ENCODE data around the gene CFAP74.
A peak's percentile ranks its signal among the peaks of the same experiment; 100 is the strongest.

CFAP74 gene

GRCh38 chr1:1925437-1926345 lies 77.9 kb downstream of the CFAP74 start:
- DNase-seq, result no peak

DNA sequence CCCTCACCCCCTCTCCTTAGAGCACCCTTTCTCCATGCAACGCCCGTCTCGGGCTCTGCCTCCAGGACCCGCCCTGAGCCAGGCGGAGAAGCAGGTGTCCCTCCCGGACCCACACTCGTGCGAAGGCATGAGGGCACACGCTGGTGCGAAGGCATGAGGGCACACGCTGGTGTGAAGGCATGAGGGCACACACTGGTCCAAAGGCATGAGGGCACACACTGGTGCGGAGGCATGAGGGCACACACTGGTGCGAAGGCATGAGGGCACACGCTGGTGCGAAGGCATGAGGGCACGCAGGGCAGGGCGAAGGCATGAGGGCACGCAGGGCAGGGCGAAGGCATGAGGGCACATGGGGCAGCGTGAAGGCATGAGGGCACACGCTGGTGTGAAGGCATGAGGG lies 78.7 kb downstream of the CFAP74 start:
- no peak for DNase-seq

- no peak for DNase-seq
Measured at GRCh38 chr1:1924386-1924785, 79.2 kb downstream of the CFAP74 start.

DNA sequence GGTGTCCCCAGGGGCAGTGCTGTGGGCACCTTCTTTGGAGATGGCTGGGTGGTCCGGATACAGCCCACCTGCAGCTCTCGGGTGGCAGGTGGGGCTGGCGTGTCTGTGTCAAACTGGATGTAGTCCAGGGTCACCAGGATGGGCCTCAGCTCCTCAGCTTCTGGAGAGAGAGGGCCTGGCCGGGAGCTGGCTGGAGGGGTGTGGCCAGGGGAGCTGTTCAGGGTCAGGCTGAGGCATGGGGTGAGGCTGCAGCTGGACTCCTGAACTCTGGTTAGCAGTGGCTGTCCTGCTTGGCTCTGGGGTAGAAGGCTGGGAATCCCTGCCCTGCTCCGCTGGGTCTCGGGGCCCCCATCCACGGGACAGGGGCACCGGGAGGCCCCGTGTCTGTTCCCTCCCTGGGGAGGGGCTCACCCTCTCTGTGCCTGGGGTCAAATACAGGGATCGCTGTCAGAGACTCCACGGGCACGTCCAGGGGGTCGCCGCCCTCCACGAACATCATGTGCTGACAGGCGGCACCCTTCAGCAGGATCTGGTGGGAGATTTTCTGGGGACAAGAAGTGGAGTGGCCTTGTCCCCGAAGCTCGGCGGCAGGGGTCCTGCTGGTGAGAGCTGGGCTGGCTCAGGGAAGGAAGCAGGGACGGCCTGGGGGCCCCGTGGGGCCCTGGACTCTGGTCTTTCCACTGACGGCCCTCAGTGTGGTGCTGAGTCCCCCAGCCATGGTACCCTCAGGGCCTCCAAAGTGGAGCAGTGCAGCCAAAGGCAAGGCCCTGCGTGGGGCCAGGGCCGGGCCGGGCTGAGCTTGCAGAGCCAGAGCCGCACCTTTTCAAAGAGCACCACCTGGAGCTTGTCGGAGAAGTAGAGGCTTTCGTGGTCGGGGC lies 80.4 kb downstream of the CFAP74 start:
- DNase-seq, result no peak

GRCh38 chr1:1922702-1922955 lies 81.0 kb downstream of the CFAP74 start:
- no peak for DNase-seq

DNA sequence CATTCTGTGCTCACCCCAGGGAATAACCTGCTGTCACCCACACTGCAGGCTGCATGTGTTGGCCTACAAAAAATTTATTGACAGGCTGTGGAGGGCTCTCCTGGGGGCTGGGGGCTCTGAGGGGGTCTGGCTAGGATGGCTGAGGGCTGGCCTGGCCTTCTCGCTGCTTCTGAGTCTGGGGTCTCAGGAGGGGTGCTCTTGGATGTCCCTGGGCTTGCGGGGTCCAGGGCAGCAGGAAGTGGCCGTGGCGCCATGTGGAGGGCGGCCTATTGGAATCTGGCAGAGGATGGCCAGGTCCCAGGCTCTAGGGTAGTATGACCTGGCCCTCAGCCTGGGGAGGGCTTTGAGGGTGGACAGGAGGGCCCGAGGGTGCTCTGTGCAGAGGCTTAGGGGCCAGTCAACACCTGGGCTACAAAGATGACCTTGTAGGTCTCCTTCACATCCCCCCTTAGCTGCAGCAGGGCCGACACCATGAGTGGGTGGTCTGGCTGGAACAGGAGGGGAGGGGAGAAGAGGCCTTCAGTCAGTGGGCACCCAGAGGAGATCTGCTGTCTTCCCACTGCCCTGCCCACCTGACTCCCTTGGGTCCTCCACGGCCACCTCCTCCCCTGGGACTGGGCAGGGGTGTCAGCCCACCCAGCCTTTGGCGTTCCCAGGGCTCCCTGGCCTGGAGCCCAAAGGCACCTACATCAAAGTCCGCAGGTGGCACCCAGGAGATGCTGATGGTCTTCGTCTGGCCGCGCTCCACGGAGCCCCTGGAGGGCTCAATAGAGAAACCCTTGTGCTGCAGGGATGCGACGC lies 81.5 kb downstream of the CFAP74 start:
- DNase-seq, result no peak

DNA sequence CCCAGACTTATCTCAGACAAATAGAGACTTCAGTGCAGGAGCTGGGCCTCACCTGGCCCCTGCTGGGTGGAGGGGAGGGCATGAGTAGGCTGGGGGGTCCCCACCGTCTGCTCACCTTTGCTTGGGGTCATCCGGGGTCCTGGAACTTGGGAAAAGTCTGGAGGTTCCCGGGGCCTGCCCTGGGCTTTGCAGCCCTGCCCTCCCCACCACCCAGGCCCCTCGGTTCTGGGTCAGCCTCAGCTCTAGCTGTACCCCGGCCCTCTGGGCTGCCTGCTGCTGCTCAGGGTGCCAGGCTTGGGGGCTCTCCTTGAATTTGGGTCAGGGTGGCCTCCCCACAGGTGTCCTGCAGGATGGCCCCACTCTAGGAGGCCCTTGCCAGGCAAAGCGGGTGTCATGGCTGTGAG lies 82.1 kb downstream of the CFAP74 start:
- no peak for DNase-seq

- DNase-seq, result no peak
Measured at GRCh38 chr1:1920608-1921458, 82.8 kb downstream of the CFAP74 start.

GRCh38 chr1:1920057-1920607 lies 83.5 kb downstream of the CFAP74 start:
- no peak for DNase-seq

DNA sequence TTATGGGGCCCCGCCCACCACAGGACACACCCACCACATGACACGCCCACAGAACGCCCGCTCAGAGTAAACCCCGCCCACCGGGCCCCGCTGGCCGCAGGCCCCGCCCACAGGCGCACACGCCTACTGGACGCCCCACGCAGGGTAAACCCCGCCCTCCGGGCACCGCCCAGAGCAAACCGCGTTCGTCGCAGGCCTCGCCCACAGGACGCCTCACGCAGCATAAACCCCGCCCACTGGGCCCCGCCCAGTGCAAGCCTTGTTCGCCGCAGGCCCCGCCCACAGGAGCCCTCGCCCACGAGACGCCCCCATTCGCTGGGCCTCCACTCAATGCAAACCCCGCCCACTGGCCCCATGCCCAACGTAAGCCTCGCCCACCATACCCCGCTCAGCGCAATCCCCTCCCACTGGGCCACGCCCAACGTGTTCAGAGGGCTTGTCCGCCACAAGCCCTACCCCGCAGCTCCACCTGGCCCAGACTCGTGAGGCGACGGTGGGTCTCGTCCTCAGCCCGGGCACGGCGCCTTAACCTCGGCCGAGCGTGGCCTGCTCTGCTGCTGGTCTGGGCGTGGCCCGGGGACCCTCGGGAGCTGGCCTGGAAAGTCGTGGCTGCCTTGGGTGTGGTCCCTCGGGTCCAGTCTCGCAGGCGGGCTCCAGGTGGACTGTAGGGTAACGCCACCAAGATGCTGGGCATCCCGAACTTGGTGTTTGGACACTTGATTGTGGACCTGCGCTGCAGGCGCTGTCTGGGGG lies 84.1 kb downstream of the CFAP74 start:
- DNase-seq, result peak; percentile 96

DNA sequence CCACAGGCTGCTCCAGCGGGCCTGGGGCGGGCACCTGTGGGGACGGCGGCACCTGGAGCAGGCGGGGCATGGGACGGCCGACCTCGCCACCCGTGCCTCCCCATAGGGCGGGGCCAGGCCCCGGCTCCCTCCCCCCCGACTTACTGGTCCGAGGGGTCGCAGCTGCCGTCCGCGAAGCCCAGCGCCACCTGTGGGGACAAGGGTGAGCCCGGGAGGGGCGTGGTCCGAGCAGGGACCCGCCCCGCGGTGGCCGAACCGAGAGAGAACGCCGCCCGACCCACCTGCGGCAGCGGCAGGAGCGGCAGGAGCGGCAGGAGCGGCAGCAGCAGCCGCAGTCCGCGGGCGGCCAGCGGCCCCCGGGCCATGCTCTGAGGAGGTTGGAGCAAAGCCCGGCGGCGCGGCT lies 84.7 kb downstream of the CFAP74 start, which contains the start of gene TMEM52:
TMEM52 (minus strand) TSS at position 379 of the 403 bp plus-strand sequence; CDS start at position 365, 14 bp downstream.
- DNase-seq, result peak; percentile 83

DNA sequence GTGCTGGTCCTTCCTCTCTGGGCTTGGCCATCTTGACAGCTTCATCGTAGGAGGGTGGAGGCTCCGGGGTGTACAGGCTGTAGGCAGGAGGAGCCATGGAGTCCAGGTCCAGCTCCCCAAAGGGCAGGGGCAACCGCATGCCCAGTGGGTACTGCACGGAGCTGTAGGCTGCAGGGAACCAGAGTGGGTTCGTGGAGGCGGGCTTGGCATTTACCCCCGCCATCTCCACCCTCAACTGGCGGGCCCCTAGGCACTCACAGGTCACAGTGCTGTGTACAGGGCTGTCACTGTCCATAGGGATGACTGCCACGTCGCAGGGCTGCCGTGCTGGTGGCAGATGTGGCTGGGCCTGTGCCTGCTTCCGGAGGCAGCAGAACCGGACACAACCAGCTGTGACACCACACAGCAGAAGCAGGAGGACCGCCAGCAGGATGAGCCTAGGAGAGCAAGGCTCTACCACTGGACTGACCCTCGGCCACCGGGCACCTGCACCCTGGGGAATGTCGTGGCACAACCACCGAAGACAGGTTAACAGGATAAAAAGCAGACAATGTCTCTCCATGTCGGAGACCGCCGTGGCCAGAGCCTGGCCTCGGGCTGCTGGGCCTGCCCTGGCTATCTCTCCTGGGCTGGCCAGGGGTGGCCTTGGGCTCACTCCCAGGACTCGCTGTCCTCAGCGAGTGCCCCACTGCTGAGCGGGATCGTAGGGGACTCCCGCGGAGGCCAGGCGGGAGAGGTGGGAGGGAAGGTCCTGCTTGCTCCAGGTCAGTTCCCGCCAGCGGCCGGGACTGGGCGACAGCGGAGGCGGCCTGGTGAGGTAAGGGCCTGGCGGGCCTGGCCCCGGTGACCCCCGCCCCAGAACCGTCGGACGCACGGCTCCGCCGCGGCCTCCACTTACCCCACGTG lies 85.3 kb downstream of the CFAP74 start:
- DNase-seq, result no peak

- DNase-seq, result no peak
Measured at GRCh38 chr1:1917304-1917976, 86.1 kb downstream of the CFAP74 start.

GRCh38 chr1:1916851-1917251 lies 86.7 kb downstream of the CFAP74 start:
- DNase-seq, result no peak

DNA sequence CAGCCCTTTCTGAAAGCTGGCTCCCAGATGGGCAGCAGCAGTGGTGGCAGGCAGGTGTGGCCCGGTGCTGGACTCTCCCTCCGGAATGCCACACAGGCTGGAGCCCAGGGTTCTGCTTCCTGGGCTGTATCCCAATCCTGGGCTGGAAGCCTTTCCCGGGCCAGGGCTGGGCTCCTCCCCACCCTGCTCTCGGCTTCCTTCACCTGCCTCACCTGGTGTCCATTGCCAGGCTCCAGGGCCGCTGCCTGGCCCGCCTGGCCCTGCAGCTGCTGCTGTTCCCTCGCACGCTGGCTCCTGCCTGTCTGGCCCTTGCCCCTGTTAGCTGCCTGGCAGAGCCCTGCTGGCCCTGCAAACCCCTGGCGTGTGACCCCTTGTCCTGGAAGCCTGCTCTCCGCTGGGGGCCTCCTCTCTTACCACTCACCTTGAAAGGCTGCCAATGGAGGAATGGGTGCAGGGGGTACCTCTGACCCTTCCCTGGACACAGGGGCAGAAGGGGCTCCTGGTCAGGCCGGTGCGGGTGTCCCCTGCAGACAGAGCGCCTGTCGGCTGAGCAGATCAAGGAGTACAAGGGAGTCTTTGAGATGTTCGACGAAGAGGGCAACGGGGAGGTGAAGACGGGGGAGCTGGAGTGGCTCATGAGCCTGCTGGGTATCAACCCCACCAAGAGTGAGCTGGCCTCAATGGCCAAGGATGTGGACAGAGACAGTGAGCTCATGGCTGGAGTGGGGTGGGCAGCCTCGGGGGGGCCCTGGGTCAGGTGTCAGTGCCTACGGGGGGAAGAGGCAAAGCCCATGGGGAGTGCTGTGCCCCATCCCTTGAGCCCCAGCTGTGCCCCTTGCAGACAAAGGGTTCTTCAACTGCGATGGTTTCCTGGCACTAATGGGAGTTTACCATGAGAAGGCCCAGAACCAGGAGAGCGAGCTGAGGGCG lies 87.4 kb downstream of the CFAP74 start:
- DNase-seq, result no peak

DNA sequence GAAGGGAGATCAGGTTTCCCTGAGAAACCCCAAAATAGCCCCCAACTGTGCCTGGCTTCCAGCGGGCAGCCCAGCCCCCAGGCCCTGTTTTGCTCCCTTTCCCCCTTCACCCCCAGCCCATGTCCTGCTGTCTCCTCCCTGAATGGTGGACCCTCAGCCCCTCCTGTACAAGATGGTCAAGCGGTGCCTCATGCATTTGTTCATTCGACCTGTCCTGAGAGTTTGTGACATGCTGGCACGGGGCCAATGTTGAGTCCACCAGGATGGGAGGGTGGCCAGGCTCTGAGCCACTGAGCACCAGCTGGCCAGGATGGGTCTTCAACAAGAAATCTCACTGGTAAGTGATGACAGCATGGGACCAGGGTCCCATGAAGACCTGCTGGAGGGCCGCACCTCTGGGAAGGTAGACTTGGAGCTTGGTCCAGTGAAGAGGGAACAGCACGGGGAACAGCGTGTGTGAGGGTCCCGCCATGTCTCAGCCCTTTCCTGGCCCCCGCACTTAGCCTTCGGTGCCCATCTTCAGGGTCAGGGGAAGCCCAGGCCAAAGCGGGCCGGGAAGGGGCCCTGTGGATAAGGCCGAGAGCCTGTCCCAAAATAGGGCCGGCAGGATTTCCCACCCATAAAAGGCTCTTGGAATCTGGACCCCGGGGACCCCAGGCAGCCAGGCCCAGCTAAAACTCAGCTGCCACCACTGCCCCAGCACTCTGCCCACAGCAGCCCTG lies 88.5 kb downstream of the CFAP74 start, which contains the start of gene CALML6:
CALML6 (plus strand) TSS at position 290 of the 722 bp plus-strand sequence; CDS start at position 311, 21 bp downstream.
- no peak for DNase-seq
